ENCODE results near the gene KIR2DL4.
"Not testable (repeated sequence)": the region's sequence is repeated elsewhere in the genome, so short reads cannot be mapped to it uniquely, and the experiment has no call there.

Gene KIR2DL4

GRCh38 chr19:54803410-54803809, at the start of gene KIR2DL4:
KIR2DL4 (plus strand) TSS chr19:54803610; CDS start chr19:54803652, 42 bp downstream.
- peak; percentile 25 to 39 for DNase-seq (ENCODE audit: low read depth in 2 of 2)

- DNase-seq (ENCODE audit: low read depth in 2 of 2) = peak in 1 of 2 donors; percentile 24
These were observed 47.0 kb upstream of the KIR2DL4 start for GRCh38 chr19:54756204-54757110.

- DNase-seq (ENCODE audit: low read depth in 2 of 2) = not testable (repeated sequence)
These were observed 44.8 kb upstream of the KIR2DL4 start for GRCh38 chr19:54758577-54758976.

- DNase-seq (ENCODE audit: low read depth in 2 of 2) = not testable (repeated sequence)
These were observed 39.2 kb upstream of the KIR2DL4 start for GRCh38 chr19:54764219-54764618.

GRCh38 chr19:54766464-54766863, 36.9 kb upstream of the KIR2DL4 start:
- not testable (repeated sequence) for DNase-seq (ENCODE audit: low read depth in 2 of 2)

- DNase-seq (ENCODE audit: low read depth in 2 of 2) = not testable (repeated sequence)
These were observed 33.8 kb upstream of the KIR2DL4 start, which contains the start of gene KIR2DL1 for GRCh38 chr19:54769646-54770045. KIR2DL1 (plus strand) TSS chr19:54769793; CDS start chr19:54769851, 58 bp downstream.

- DNase-seq (ENCODE audit: low read depth in 2 of 2) = not testable (repeated sequence)
These were observed 32.9 kb upstream of the KIR2DL4 start for GRCh38 chr19:54770511-54770910.

- peak in 1 of 2 donors; percentile 10 for DNase-seq (ENCODE audit: low read depth in 2 of 2)
These were observed 32.1 kb upstream of the KIR2DL4 start for GRCh38 chr19:54771018-54771960.

GRCh38 chr19:54772666-54773065, 30.7 kb upstream of the KIR2DL4 start:
- DNase-seq (ENCODE audit: low read depth in 2 of 2) = not testable (repeated sequence)

- not testable (repeated sequence) for DNase-seq (ENCODE audit: low read depth in 2 of 2)
These were observed 28.2 kb upstream of the KIR2DL4 start for GRCh38 chr19:54775095-54775815.

GRCh38 chr19:54775830-54776229, 27.6 kb upstream of the KIR2DL4 start:
- DNase-seq (ENCODE audit: low read depth in 2 of 2) = not testable (repeated sequence)

GRCh38 chr19:54777851-54778250, 25.6 kb upstream of the KIR2DL4 start:
- not testable (repeated sequence) for DNase-seq (ENCODE audit: low read depth in 2 of 2)

- not testable (repeated sequence) for DNase-seq (ENCODE audit: low read depth in 2 of 2)
These were observed 24.5 kb upstream of the KIR2DL4 start for GRCh38 chr19:54778896-54779295.

GRCh38 chr19:54782916-54783315, 20.5 kb upstream of the KIR2DL4 start:
- not testable (repeated sequence) for DNase-seq (ENCODE audit: low read depth in 2 of 2)

- not testable (repeated sequence) for DNase-seq (ENCODE audit: low read depth in 2 of 2)
These were observed 17.2 kb upstream of the KIR2DL4 start for GRCh38 chr19:54786091-54786723.

GRCh38 chr19:54788154-54788553, 15.3 kb upstream of the KIR2DL4 start:
- DNase-seq (ENCODE audit: low read depth in 2 of 2) = not testable (repeated sequence)

- DNase-seq (ENCODE audit: low read depth in 2 of 2) = no peak
These were observed 12.7 kb upstream of the KIR2DL4 start for GRCh38 chr19:54790711-54791110.

GRCh38 chr19:54791476-54791875, 11.9 kb upstream of the KIR2DL4 start:
- DNase-seq (ENCODE audit: low read depth in 2 of 2) = no peak

GRCh38 chr19:54792814-54793213, 10.6 kb upstream of the KIR2DL4 start:
- DNase-seq (ENCODE audit: low read depth in 2 of 2) = no peak

- no peak for DNase-seq (ENCODE audit: low read depth in 2 of 2)
These were observed 7.7 kb upstream of the KIR2DL4 start for GRCh38 chr19:54795758-54796157.

GRCh38 chr19:54804101-54804500, 691 bp downstream of the KIR2DL4 start:
- peak in 1 of 2 donors; percentile 18 for DNase-seq (ENCODE audit: low read depth in 2 of 2)

All from stimulated activated CD8-positive, alpha-beta memory T cell treated with anti-CD3 and anti-CD28 coated beads, Interleukin-7, amount 100 ng/mL, for 4 hours (primary cell).